Activated CD4-positive, alpha-beta memory T cell treated with anti-CD3 and anti-CD28 coated beads for 36 hours (primary cell): ENCODE measurements around the gene IMPDH2. TPM values are rescaled to one million over a fixed set of nuclear protein-coding genes. Genes with fewer than 3 reads are reported as not detected.

ENCODE experiments used
- CTCF ChIA-PET: fragments of 350-600 bp; sonication (Branson Sonifier 250); formaldehyde crosslinking; loops from one replicate; lab custom pipeline; 2021; ENCODE audit warnings: antibody characterized with exemption, inconsistent platforms; lab: Charles Lee
- POLR2A ChIA-PET: fragments of 350-600 bp; sonication (Branson Sonifier 250); formaldehyde crosslinking; loops from one replicate; lab custom pipeline; 2021; ENCODE audit warnings: antibody characterized with exemption; lab: Charles Lee
- DNase-seq: peaks from one replicate; pipeline ENCODE4 v3.0.0-alpha.2; 2020
- H3K27ac Mint-ChIP-seq: one replicate; pipeline ENCODE4 v1.8.0; 2021; ENCODE audit warnings: mixed read lengths
- H3K27me3 Mint-ChIP-seq: one replicate; pipeline ENCODE4 v1.8.0; 2021; ENCODE audit warnings: mixed read lengths
- H3K36me3 Mint-ChIP-seq: one replicate; pipeline ENCODE4 v1.8.0; 2021; ENCODE audit warnings: mixed read lengths
- H3K4me1 Mint-ChIP-seq: one replicate; pipeline ENCODE4 v1.8.0; 2021; ENCODE audit warnings: low read depth, mixed read lengths
- H3K4me3 Mint-ChIP-seq: one replicate; pipeline ENCODE4 v1.8.0; 2021; ENCODE audit warnings: mild to moderate bottlenecking, mixed read lengths
- H3K9me3 Mint-ChIP-seq: one replicate; pipeline ENCODE4 v1.8.0; 2021; ENCODE audit warnings: mixed read lengths
- intact Hi-C: fragments of 100-400 bp; cut with micrococcal nuclease; formaldehyde crosslinking; loops from one replicate; pipeline ENCODE4 v1.15.1; 2023
- total RNA-seq, 2 experiments: library from RNA; stranded (reverse); gene quantifications; one replicate each; pipeline ENCODE4 v1.2.3, GENCODE V29; 2021

The IMPDH2 gene
- total RNA-seq, 2 experiments from 2014 or later = 430 to 454 TPM

GRCh38 chr3:49021813-49022687 is 7.1 kb downstream of the IMPDH2 start, which contains the start of gene NDUFAF3:
NDUFAF3 (plus strand) TSS chr3:49022121; CDS start chr3:49022145, 24 bp downstream.
- H3K27ac Mint-ChIP-seq = peak within 1 kb of the TSS; percentile 98
- ChIA-PET CTCF (interaction anchor here (0.8 to 6.3 kb wide), 17 partner anchors 9 to 427 kb away, joined by 3 to 88 read pairs (median 5); partner anchors contain the start of genes ARIH2, P4HTM, QRICH1 and USP19), POLR2A (interaction anchor here (0.5 to 9.7 kb wide), 12 partner anchors 9 to 651 kb away, joined by 3 to 135 read pairs (median 4); partner anchors contain the start of genes ARIH2, P4HTM, QRICH1 and RHOA)
- H3K9me3 Mint-ChIP-seq = no peaks in the 10 kb centered on the region
- H3K4me1 Mint-ChIP-seq = peaks cover 56% of the 10 kb centered on the region
- peak within 1 kb of the TSS; percentile 97 for H3K4me3 Mint-ChIP-seq
- peaks cover 45% of the 10 kb centered on the region for H3K36me3 Mint-ChIP-seq
- DNase-seq = peak; percentile 96
- H3K27me3 Mint-ChIP-seq = no peaks in the 10 kb centered on the region
- intact Hi-C loops = loop anchor here (1.0 to 10.0 kb wide), 8 partner anchors 7 to 423 kb away; partner anchors contain the start of genes IMPDH2, IP6K2, QRICH1 and RHOA

GRCh38 chr3:49021213-49021812 is 7.9 kb downstream of the IMPDH2 start:
- Mint-ChIP-seq H3K36me3 (peaks cover 37% of the 10 kb centered on the region), H3K9me3 (no peaks in the 10 kb centered on the region), H3K27me3 (no peaks in the 10 kb centered on the region), H3K4me3 (peak overlapping the region; percentile 97), H3K27ac (peak overlapping the region; percentile 98), H3K4me1 (peaks cover 55% of the 10 kb centered on the region)
- intact Hi-C loops = loop anchor here (1.0 to 10.0 kb wide), 8 partner anchors 8 to 423 kb away; partner anchors contain the start of genes IMPDH2, IP6K2, QRICH1 and RHOA
- ChIA-PET CTCF (interaction anchor here (0.5 to 6.3 kb wide), 19 partner anchors 8 to 428 kb away, joined by 3 to 88 read pairs (median 5); partner anchors contain the start of genes ARIH2, IMPDH2, P4HTM and QRICH1), POLR2A (interaction anchor here (0.5 to 9.7 kb wide), 11 partner anchors 8 to 652 kb away, joined by 3 to 135 read pairs (median 10); partner anchors contain the start of genes ARIH2, IMPDH2, P4HTM and QRICH1)
- DNase-seq = peak; percentile 99

- peak; percentile 55 for DNase-seq
- Mint-ChIP-seq H3K36me3 (peaks cover 37% of the 10 kb centered on the region), H3K27ac (peak overlapping the region; percentile 98), H3K27me3 (no peaks in the 10 kb centered on the region), H3K4me1 (peaks cover 48% of the 10 kb centered on the region), H3K4me3 (peak overlapping the region; percentile 97), H3K9me3 (no peaks in the 10 kb centered on the region)
- ChIA-PET CTCF (interaction anchor here (0.5 to 6.3 kb wide), 9 partner anchors 8 to 319 kb away, joined by 3 to 88 read pairs (median 12); partner anchors contain the start of genes ARIH2, IMPDH2, P4HTM and QRICH1), POLR2A (interaction anchor here (0.5 to 9.7 kb wide), 9 partner anchors 8 to 397 kb away, joined by 3 to 135 read pairs (median 15); partner anchors contain the start of genes ARIH2, IMPDH2, P4HTM and QRICH1)
- intact Hi-C loops = loop anchor here (1.0 to 10.0 kb wide), 8 partner anchors 9 to 424 kb away; partner anchors contain the start of genes IMPDH2, IP6K2, QRICH1 and RHOA
Measured at GRCh38 chr3:49020330-49021212, 8.6 kb downstream of the IMPDH2 start.

- ChIA-PET POLR2A (interaction anchor here (0.5 to 9.7 kb wide), 6 partner anchors 9 to 398 kb away, joined by 3 to 135 read pairs (median 18); partner anchors contain the start of genes ARIH2, IMPDH2, P4HTM and WDR6), CTCF (interaction anchor here (1.3 to 6.3 kb wide), 4 partner anchors 9 to 74 kb away, joined by 5 to 88 read pairs (median 46); partner anchors contain the start of genes IMPDH2, P4HTM, QRICH1 and WDR6)
- Mint-ChIP-seq H3K4me3 (peak overlapping the region; percentile 97), H3K4me1 (peaks cover 42% of the 10 kb centered on the region), H3K27me3 (no peaks in the 10 kb centered on the region), H3K36me3 (peaks cover 37% of the 10 kb centered on the region), H3K27ac (peak overlapping the region; percentile 98), H3K9me3 (no peaks in the 10 kb centered on the region)
- intact Hi-C loops = loop anchor here (2.0 to 10.0 kb wide), 5 partner anchors 31 to 425 kb away; partner anchors contain the start of genes IP6K2, RHOA, TCTA and USP4
- DNase-seq = no peak
Measured at GRCh38 chr3:49019941-49020329, 9.3 kb downstream of the IMPDH2 start.

- CTCF ChIA-PET = interaction anchor here (3.6 to 3.8 kb wide), 2 partner anchors 11 to 30 kb away, joined by 24 to 30 read pairs; partner anchors contain the start of genes P4HTM and WDR6
- no peak for DNase-seq
- no peaks in the 10 kb centered on the region for H3K9me3 Mint-ChIP-seq
- H3K4me3 Mint-ChIP-seq = peak overlapping the region; percentile 97
- peaks cover 34% of the 10 kb centered on the region for H3K4me1 Mint-ChIP-seq
- intact Hi-C loops = no loop called here
- H3K27me3 Mint-ChIP-seq = no peaks in the 10 kb centered on the region
- POLR2A ChIA-PET = interaction anchor here (5.0 to 9.7 kb wide), 2 partner anchors 9 to 28 kb away, joined by 26 to 135 read pairs; partner anchors contain the start of genes P4HTM and WDR6
- peaks cover 27% of the 10 kb centered on the region for H3K36me3 Mint-ChIP-seq
- H3K27ac Mint-ChIP-seq = peak overlapping the region; percentile 86
Measured at GRCh38 chr3:49018707-49019006, 10.5 kb downstream of the IMPDH2 start.

GRCh38 chr3:49017971-49018706 is 11.1 kb downstream of the IMPDH2 start, which contains the start of gene DALRD3:
DALRD3 (minus strand) TSS chr3:49018580; CDS start chr3:49018564, 16 bp downstream.
- peak; percentile 73 for DNase-seq
- ChIA-PET POLR2A (interaction anchor here (1.5 to 9.7 kb wide), 3 partner anchors 9 to 76 kb away, joined by 5 to 135 read pairs (median 26); partner anchors contain the start of genes P4HTM, QRICH1 and WDR6), CTCF (interaction anchor here (0.9 to 3.8 kb wide), 4 partner anchors 9 to 29 kb away, joined by 3 to 30 read pairs (median 14); partner anchors contain the start of genes P4HTM and WDR6)
- peak within 1 kb of the TSS; percentile 97 for H3K4me3 Mint-ChIP-seq
- intact Hi-C loops = no loop called here
- H3K36me3 Mint-ChIP-seq = peaks cover 24% of the 10 kb centered on the region
- H3K27ac Mint-ChIP-seq = peak within 1 kb of the TSS; percentile 86
- no peaks in the 10 kb centered on the region for H3K9me3 Mint-ChIP-seq
- H3K4me1 Mint-ChIP-seq = peaks cover 34% of the 10 kb centered on the region
- no peaks in the 10 kb centered on the region for H3K27me3 Mint-ChIP-seq

GRCh38 chr3:49017229-49017970 is 11.8 kb downstream of the IMPDH2 start:
- Mint-ChIP-seq H3K36me3 (peaks cover 17% of the 10 kb centered on the region), H3K4me1 (peaks cover 29% of the 10 kb centered on the region), H3K27ac (no peak overlapping the region), H3K27me3 (no peaks in the 10 kb centered on the region), H3K9me3 (no peaks in the 10 kb centered on the region), H3K4me3 (peak overlapping the region; percentile 97)
- CTCF ChIA-PET = interaction anchor here (0.9 to 3.8 kb wide), 4 partner anchors 9 to 28 kb away, joined by 3 to 30 read pairs (median 14); partner anchors contain the start of genes P4HTM and WDR6
- intact Hi-C loops = no loop called here
- peak; percentile 38 for DNase-seq
- POLR2A ChIA-PET = interaction anchor here (0.6 to 9.7 kb wide), 4 partner anchors 8 to 77 kb away, joined by 4 to 135 read pairs (median 16); partner anchors contain the start of genes P4HTM, QRICH1 and WDR6

GRCh38 chr3:49016414-49017228 is 12.6 kb downstream of the IMPDH2 start:
- H3K27ac Mint-ChIP-seq = peak overlapping the region; percentile 11
- CTCF ChIA-PET = interaction anchor here (1.1 to 3.8 kb wide), 4 partner anchors 9 to 27 kb away, joined by 3 to 30 read pairs (median 14); partner anchors contain the start of genes P4HTM and WDR6

More at GRCh38 chr3:49016414-49017228, 12.6 kb downstream of the IMPDH2 start:
- H3K4me3 Mint-ChIP-seq = no peak overlapping the region
- POLR2A ChIA-PET = interaction anchor here (0.6 to 9.7 kb wide), 3 partner anchors 7 to 77 kb away, joined by 4 to 135 read pairs (median 5); partner anchors contain the start of genes QRICH1 and WDR6
- H3K27me3 Mint-ChIP-seq = no peaks in the 10 kb centered on the region
- DNase-seq = no peak
- H3K4me1 Mint-ChIP-seq = peaks cover 29% of the 10 kb centered on the region
- H3K36me3 Mint-ChIP-seq = peaks cover 21% of the 10 kb centered on the region
- no peaks in the 10 kb centered on the region for H3K9me3 Mint-ChIP-seq
- intact Hi-C loops = no loop called here
